HG03196 (cell line): ENCODE measurements around the gene GDPD5.
A peak's percentile ranks its signal among the peaks of the same experiment; 100 is the strongest.

Experiments
- ATAC-seq: cut with Tn5 transposase; IDR thresholded peaks from one replicate; pipeline ENCODE4 v1.9.1; 2021; ENCODE audit not compliant: unreplicated experiment

The GDPD5 gene

GRCh38 chr11:75450826-75451821 lies 74.6 kb downstream of the GDPD5 start:
- ATAC-seq = no peak

- ATAC-seq = no peak
Observed at GRCh38 chr11:75450236-75450635, 75.5 kb downstream of the GDPD5 start.

DNA sequence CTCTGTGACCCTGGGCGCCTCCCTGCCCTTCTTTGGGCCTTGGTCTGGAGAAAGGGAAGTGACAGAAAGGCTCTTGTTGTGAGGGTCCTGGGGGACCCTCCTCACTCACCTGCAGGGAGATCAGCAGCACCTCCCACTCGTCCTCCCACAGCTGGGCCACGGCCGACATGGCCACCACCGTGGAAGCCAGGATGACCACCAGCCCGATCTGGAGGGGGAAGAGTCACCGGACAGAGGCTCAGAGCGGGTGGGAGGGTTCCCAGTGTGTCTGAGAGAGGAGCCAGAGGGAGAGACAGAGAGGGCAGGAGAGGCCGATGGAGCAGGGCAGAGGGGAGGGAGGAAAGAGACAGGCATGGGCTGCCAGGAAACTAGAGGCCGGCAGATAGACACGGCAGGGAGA lies 76.0 kb downstream of the GDPD5 start:
- ATAC-seq = no peak

DNA sequence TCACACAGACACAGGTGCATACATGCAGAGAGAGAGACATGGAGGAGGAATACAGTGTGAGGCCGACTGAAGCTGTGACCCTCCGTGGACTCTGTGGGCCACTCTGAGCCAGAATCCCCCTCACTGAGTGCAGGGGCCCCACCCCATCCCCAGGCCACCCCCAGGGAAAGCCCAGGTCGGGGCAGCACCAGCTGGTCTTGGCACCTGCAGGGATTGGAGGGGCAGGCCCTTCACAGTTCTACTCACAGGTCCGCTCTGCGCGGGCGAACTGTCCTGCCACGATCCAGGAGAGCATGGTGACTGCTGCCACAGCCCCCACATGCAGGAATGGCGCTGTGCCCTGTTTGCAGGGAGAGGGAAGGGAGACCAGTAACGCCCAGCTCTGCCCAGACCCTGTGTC lies 76.5 kb downstream of the GDPD5 start:
- no peak for ATAC-seq

- no peak for ATAC-seq
Observed at GRCh38 chr11:75447415-75447814, 78.3 kb downstream of the GDPD5 start.

DNA sequence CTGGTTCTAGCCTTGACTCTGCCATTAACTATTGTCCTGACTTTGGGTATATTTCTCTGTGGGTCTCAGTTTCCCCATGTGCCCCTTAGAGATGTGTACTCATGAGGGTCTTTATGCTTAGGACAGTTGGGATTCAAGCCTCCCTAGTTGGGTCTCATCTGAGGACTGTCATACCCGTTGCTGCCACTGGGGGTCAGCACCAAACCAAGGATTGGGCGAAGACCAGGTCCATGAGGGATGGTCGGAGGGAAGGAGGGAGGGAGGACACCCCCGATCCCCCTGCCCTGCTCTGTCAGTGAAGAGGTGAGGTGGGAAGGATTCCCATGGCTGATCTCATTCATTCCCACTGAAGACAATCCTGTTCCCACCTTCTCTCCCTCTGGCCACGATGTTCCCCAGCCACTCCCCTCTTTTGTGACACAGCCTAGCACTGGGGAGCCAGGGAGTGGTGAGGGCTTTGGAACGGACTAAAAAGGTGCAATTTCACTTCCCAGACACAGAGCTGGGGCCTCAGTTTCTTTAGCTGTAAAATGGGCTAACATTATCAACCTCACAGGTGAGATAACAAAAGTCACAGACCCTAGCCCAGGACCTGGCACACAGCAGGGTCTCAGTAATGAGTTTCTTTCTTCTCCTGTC lies 80.3 kb downstream of the GDPD5 start:
- peak; percentile 47 for ATAC-seq

- ATAC-seq = no peak
Observed at GRCh38 chr11:75443043-75443442, 82.7 kb downstream of the GDPD5 start.

- ATAC-seq = no peak
Observed at GRCh38 chr11:75442161-75442885, 83.4 kb downstream of the GDPD5 start.

DNA sequence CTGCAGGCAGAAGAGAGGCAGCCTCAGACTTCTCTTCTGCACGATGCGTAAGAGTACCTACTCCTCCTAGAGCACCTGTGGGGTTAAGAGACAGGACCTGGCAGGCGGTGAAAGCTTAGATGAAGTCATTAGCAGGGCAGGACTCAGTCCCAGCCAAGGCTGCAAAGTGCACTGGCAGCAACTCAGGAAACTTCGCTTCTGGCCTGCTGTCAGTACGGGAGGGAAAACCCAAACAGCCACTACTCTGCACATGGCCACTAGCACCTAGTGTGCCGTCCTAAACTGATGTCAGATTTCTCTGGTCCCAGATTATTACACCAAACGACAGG lies 84.0 kb downstream of the GDPD5 start:
- no peak for ATAC-seq

GRCh38 chr11:75440960-75441803 lies 84.6 kb downstream of the GDPD5 start:
- ATAC-seq = no peak

DNA sequence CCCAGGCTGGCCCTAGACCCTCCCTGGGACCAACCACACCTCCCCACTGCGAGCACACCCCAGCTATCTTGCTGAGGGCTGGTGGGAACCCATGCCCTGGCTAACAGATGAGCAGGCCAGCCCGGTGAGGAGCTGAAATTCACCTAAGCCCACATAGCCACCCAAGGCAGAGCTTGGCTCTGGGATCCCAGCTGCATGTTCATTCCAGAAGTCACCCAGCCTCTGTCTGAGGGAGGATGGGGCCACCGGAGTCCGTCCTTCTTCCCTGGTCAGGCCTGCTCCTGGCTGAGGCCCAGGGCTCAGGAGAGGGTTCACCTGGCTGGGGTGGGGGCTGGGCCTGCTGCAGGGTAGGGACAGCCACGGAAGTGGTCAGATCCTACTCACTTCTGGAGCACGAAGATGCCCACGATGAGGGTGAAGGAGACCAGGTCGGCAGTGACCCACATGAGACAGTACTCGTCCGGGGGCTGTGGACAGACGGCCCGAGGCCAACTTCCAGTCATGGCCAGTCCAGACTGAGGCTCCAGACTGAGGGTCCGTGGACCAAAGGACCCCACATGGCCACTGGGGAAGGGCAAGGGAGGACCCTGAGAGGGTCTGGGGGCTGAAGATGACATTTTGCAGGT lies 86.1 kb downstream of the GDPD5 start:
- no peak for ATAC-seq

- ATAC-seq = no peak
Observed at GRCh38 chr11:75439026-75439425, 86.7 kb downstream of the GDPD5 start.

DNA sequence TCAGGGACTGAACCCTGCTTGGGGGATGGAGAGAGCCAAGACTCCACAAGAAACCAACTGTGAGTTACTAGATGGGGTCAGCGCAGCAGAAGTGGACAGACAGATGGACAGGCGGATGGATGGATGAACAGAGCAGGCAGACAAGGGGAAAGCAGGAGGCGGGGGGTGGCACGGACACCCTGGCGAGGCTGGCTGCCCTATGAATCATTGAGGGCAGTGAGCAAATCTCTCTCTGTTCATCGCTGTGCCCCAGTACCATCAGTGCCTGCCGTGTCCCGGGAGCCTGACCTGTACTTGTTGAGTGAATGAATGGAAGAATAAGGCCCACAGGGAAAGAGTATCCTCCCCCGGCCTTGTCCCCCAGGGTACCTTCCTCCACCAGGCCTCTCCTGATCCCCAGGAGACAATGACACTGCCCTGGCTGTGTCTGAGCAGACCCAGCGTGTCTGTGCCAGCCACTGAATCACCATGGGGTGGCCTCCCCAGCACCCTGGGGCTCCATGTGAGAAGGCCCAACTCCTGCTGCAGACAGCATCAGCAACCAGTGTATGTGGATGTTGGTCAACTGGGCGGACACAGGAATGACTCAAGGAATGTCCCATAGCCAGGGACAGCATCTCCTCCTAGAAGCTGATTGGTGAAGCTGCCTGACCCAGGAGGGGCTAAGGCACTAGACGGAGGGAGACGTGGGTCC lies 87.6 kb downstream of the GDPD5 start:
- no peak for ATAC-seq

- no peak for ATAC-seq
Observed at GRCh38 chr11:75436806-75437205, 88.9 kb downstream of the GDPD5 start.

DNA sequence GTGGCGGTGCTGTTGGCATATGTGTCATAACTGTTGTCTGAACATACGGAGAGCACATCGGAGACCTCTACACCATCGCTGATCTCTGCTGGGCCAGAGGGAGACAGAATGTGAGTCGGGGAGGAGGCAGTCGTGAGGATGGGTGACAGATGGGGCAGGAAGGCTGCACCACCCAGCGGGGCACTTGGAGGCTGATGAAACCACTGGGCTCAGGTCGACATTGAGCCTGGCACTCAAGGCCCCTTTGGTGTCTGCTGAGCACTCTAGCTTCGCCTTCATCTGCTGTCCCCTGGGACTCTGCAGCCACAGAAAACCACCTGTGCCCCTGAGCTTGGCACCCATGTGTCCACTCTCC lies 90.2 kb downstream of the GDPD5 start:
- ATAC-seq = no peak

- ATAC-seq = no peak
Observed at GRCh38 chr11:75434886-75435570, 90.7 kb downstream of the GDPD5 start.

- no peak for ATAC-seq
Observed at GRCh38 chr11:75434051-75434450, 91.7 kb downstream of the GDPD5 start.

DNA sequence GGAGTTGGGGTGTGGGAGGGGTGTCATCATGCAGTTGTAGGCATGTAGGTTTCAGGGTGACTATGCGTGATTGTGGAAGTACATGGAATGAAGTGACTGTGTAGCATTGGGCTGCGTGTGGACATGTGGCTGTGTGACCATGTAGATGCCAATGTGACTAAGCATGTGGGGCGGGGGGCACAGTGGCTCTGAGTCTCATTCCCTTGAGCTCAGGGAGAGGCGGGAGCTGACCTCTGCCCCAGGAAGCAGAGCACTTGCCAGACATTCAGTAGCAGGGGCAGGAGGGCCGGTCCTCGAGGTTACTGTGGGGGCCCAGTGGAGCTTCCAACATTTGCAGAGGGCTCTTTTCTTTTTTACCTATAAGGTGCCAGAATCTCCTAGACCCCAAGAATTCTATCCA lies 92.3 kb downstream of the GDPD5 start:
- ATAC-seq = no peak

- ATAC-seq = no peak
Observed at GRCh38 chr11:75432911-75433321, 92.8 kb downstream of the GDPD5 start, which contains the start of gene KLHL35. Gene KLHL35, minus strand, starts transcription at chr11:75433203. Its CDS starts 2,574 bp downstream, at chr11:75430629.
